Measurements from ENCODE around the gene ZC2HC1B.

ZC2HC1B gene

DNA sequence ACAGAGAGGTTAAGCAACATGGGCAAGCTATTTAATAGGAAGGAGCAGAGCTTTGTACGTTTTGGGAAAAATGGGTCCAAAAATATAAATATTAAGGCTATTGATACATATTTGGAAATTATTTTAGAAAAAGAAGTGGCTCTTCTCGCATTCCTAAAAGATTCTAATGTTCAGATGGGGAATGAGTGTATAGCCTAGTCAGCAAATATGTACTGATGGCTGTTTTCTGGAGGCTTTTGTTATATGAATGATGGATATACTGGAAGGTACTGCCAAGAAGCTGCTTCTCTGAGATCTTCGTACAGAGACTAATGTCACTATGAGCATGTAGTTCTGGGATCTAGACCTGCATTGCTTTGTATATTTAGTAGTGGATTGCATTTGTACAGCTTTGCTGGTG is 72.1 kb downstream of the ZC2HC1B start:
- no peak for DNase-seq

GRCh38 chr6:143936778-143937667 is 72.7 kb downstream of the ZC2HC1B start:
- no peak for DNase-seq

GRCh38 chr6:143937668-143937970 is 73.3 kb downstream of the ZC2HC1B start:
- no peak for DNase-seq

GRCh38 chr6:143939364-143939763 is 75.1 kb downstream of the ZC2HC1B start:
- no peak for DNase-seq

- peak; percentile 59 for DNase-seq
These were observed 75.8 kb downstream of the ZC2HC1B start for GRCh38 chr6:143940011-143940597.

GRCh38 chr6:143941852-143942627 is 77.8 kb downstream of the ZC2HC1B start:
- peak; percentile 80 for DNase-seq

- DNase-seq, result no peak
These were observed 83.9 kb downstream of the ZC2HC1B start for GRCh38 chr6:143948208-143948607.

GRCh38 chr6:143949535-143949934 is 85.3 kb downstream of the ZC2HC1B start:
- DNase-seq, result no peak

GRCh38 chr6:143949962-143950361 is 85.7 kb downstream of the ZC2HC1B start:
- DNase-seq, result no peak

- no peak for DNase-seq
These were observed 86.6 kb downstream of the ZC2HC1B start for GRCh38 chr6:143950875-143951274.

DNA sequence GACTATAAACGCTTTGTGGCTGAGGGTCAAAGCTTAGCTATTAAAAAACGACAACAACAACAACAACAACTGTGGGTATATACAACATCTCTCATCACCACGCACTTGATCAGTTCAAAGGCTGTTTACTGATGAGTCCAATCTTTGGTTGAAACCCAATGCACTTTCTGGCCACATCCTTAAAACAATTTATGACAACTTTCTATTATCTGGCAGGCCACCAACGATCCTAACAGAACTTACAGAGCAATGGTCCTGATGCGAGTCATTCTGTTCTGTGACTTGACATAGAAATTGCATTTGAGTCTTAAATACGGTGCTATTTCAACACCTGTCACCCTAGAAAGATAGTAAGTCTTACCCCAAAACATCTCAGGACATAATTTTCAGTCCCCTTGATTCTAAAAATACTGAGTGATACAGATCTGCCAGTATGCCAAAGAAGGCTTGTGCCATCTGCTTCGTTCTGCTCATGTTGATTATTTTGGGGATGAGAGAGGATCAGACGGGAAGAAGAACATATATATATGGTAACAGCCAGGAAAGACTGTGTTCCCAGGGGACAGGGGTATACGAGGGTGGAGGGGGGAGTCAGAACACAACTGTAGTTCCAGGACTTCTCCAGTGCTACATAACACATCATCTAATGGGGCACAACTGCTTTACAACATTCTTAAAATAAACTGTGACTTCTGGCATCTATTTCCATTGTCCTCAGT is 87.9 kb downstream of the ZC2HC1B start:
- no peak for DNase-seq

DNA sequence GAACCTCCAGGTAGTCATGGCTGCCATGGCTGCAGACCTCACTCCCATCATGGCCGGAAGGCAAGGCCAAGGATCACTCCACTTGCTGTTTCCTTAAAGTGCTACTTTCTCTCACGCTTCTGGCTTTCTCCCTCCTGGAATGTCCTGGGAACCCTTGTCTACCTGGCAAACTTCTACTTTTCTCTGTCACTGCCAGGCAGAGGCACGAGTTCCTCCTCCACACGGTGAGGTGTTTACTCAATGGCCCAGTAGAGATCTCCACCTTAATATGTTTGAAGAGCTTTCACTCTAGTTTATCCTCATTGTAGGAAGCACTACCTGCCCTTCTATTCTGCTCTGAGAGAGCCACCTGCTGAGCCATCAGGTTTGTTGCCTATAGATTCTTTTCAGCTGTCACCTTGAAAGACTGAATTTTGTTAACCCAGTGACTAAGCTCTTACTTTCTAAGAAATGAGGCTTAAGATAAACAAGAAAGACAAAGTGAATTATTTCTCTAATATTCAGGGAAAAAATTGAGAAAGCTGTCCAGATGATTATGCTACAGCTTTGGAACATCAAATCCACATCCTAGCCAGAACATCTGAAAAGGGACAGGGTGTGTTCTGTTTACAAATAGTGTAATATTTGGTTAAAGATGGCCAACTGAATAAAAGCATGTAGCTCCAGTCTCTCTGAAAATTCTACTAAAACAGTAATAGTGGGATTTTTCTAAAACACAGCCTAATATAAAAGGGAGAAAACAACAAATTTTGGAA is 88.8 kb downstream of the ZC2HC1B start:
- DNase-seq, result no peak

- no peak for DNase-seq
These were observed 89.6 kb downstream of the ZC2HC1B start for GRCh38 chr6:143953922-143954321.

GRCh38 chr6:143955971-143956370 is 91.7 kb downstream of the ZC2HC1B start:
- no peak for DNase-seq

DNA sequence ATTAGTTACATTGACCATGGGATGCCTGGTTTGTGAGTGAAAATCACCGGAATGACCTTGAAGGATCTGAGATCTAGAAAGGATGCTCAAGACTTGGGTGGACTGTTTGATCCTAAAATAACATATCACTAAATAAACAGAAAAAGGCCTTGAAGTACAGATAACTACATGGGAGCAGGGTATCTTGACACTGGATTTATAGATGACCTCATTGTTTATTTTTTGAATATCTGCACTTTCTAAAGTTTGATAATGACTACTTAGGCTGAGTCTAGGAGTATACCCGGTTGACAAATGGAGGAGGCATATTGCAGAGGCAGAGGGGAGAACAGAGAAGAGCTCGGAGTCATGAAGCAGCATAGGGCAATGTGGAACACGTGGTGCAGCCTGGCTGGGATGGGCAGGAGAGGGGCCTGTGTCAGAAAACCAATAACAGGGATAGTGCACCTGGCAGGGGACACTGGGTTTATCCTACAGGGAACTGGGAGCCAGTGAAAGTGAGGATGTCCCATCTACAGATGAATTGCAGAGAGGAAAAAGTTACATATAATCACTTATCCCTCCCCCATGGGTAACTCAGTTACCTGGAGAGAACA is 93.5 kb downstream of the ZC2HC1B start:
- DNase-seq, result no peak

DNA sequence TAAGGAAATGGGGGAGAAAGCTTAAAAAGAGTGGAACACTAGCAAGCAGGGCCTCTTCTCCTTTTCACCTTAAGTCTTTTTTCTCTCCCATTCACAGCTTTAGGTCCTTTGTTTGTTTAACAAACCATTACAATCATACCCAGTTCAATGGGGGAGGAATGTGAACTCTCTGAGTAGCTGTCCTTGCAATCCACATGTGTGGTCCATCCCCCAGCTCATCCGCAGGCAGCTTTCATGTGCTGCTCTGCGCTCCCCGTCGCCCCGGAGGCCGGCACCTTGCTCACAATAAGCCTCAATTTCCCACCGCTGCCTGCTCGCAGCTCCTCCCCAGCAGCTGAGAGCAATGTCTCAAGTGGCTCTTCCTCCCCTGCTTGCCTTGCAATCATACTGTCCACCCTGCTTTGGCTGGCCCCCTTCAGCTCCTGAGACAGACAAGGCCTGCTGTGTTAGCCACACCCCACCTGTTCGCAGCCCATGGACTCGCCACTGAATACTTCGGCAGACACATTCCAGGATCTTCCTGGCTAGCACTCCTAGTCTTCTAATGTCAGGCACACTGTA is 94.6 kb downstream of the ZC2HC1B start:
- no peak for DNase-seq

DNA sequence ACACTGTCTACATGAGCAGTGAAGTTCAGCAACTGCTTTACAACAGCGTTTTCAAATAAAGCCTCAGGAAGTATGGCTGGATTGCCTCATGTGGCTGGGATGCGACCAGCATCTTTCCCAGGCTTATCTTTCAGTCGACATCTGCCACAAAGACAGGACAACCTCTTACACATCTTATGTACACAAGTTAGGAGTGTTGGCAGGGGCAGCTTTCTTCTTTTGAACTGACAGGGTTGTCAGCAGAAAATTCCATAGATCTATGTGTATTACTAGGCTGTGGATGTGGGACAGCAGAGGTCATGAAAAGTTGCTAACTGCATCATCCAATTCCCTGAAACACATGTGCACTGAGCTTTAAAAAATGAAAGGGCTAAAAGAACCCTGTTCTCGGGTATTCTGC is 95.7 kb downstream of the ZC2HC1B start:
- DNase-seq, result no peak

DNA sequence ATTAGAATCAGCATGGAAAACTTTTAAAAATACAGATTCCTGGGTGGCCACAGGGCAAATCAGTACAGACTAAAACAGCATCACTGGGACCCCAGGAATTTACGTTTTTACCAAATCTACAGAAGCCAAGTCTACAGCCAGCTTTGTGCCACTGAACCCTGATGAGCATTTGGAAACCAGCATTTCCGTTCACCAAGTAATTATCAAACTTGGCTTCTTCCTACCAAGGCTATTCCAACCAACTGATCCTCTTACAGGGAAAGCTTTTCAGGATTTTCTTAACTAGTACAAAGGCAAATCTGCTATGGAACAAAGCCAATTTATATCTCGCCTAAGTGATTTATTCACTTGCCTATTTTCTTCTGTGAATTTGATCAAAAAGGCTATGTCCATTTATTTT is 96.8 kb downstream of the ZC2HC1B start:
- DNase-seq, result no peak

DNA sequence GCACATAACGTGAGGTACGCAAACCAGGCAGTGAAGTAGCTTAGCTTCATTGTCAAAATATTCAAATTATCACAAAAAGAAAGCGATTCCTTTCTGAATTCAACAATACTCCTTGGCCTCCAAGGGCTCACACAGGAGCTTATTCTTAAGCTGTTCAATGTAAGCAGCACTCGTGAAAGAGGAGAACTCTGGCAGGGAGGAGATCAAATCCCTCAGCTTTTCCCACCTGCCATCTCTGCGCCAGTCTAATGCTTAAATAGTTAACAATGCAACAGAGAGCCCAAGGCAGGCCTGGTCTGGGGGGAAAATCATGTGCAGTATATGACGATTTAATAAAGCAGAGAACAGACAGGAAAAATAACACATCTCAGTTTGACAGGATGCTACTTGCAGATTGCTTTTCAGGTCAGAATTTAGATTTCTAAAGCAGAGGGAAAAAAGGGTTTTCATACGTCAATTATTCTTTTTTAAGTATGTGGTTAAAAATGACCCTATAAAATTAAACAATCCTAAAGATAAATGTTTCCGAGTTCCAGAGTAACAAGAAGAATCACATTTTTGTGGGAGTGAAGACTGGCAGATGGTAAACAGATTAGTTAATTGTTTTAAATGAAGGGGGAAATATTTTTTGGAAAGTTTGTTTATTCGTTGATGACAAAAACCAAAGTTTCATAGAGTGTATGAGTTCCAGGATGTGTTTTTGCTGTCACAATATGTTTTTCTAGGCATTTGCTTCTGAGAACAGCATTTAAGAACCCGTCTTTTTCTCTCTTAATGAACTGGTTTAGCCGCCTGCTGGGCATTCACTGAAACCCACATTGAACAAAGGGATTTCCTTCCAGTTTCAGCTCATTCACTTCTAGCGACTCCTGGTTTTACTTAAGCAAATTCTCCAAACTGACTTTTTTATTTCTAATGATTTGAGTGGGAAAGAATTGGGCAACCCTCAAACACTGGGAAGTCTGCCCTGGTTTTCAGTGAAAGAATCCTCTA is 97.9 kb downstream of the ZC2HC1B start:
- no peak for DNase-seq

DNA sequence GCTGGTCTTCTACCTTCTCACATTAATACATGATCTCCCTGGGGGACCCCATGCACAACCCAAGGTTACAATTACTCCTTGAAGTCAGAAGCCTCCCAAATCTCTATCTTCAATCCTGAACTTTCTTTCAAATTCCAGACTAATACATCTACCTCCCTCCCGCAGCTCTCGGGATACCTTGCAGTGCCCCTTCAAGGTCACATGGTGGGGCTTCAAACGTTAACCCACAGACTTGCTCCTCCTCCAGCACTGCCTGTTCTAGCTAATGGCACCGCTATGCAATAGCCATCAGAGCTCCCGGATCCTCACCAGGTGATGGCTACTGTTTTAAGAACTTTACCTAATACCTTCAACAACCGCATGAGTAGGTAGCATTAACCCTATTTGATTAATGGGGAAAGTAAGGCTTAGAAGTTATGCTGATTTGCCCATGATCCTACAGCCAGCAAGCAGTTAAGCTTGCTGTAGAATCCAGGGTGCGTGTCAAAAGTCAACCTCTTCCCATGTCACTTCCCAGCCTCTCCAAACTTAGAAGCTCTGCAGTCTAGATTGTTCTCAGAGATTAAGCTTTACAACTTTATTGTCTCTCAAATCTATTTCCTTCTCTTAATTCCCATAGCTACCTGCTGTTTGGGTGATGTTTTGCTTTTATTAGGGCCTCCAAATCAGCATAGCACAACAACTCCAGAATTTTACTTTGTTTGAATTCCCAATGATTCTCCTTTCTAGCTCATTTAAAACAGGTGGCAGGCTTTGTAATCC is 99.1 kb downstream of the ZC2HC1B start:
- no peak for DNase-seq

Data from NCI-H146 (cell line).